H1 (cell line): ENCODE measurements around the gene DNAJB8. TPM values are rescaled to one million over a fixed set of nuclear protein-coding genes. Genes with fewer than 3 reads are reported as not detected.

ENCODE experiments used
- CTCF ChIA-PET: fragments of 300-600 bp; sonication (Branson Sonifier 250); formaldehyde crosslinking; loops from one replicate; lab custom pipeline; 2021; ENCODE audit not compliant: partially characterized antibody; lab: Charles Lee
- POLR2A ChIA-PET: fragments of 300-600 bp; sonication (Branson Sonifier 250); formaldehyde crosslinking; loops from one replicate; lab custom pipeline; 2021; ENCODE audit warnings: inconsistent platforms; ENCODE audit not compliant: partially characterized antibody; lab: Charles Lee
- DNase-seq, 2 experiments: peaks; one replicate each; pipeline versions ENCODE4 v3.0.0 to v3.0.0-alpha.2; 2010 to 2022; ENCODE audit warnings: low spot score in 2 of 2, low read depth in 1 of 2, mixed read lengths in 1 of 2
- FAIRE-seq: peaks from 2 replicates; lab custom pipeline; 2011; peaks lifted over from hg19 to GRCh38; lab: Jason Lieb, UNC
- H2AFZ ChIP-seq: 2 replicates; pipeline ENCODE4 v1.8.1; 2012; ENCODE audit warnings: low read length, inconsistent platforms
- H2AK5ac ChIP-seq: 2 replicates; pipeline ENCODE4 v1.6.1; 2013; ENCODE audit warnings: low read depth, low read length
- H2BK120ac ChIP-seq: replicated peaks from 2 replicates; pipeline ENCODE3; 2013; ENCODE audit warnings: low read depth, low read length, inconsistent platforms
- H2BK12ac ChIP-seq: 2 replicates; pipeline ENCODE4 v1.6.1; 2013; ENCODE audit warnings: low read depth, low read length
- H2BK15ac ChIP-seq: 2 replicates; pipeline ENCODE4 v1.6.1; 2013; ENCODE audit warnings: low read length
- H2BK20ac ChIP-seq: 2 replicates; pipeline ENCODE4 v1.6.1; 2013; ENCODE audit warnings: low read length
- H2BK5ac ChIP-seq: 2 replicates; pipeline ENCODE4 v1.6.1; 2013; ENCODE audit warnings: low read depth, low read length
- H3K14ac ChIP-seq: 2 replicates; pipeline ENCODE4 v1.6.1; 2013; ENCODE audit warnings: inconsistent platforms; ENCODE audit not compliant: insufficient read length
- H3K18ac ChIP-seq: 2 replicates; pipeline ENCODE4 v1.6.1; 2013; ENCODE audit warnings: low read length; ENCODE audit errors: extremely low read depth
- H3K23ac ChIP-seq: 2 replicates; pipeline ENCODE4 v1.6.1; 2013; ENCODE audit warnings: inconsistent platforms; ENCODE audit not compliant: insufficient read length
- H3K23me2 ChIP-seq: 2 replicates; pipeline ENCODE4 v1.6.1; 2013; ENCODE audit warnings: low read depth, low read length
- H3K27ac ChIP-seq: 2 replicates; pipeline ENCODE4 v1.6.1; 2011; ENCODE audit warnings: low read depth, low read length, inconsistent platforms
- H3K27me3 ChIP-seq, 4 experiments: replicated peaks in 1 of 4; 1 replicate in 1 of 4; 2 replicates in 3 of 4; pipeline versions ENCODE4 v1.6.1 to v1.8.1; 2011 to 2013; ENCODE audit warnings: low read length in 3 of 4, mild to moderate bottlenecking in 3 of 4, inconsistent platforms in 2 of 4, mixed read lengths in 2 of 4, moderate library complexity in 1 of 4; ENCODE audit not compliant: control insufficient read depth in 3 of 4, insufficient read depth in 3 of 4; ENCODE audit errors: extremely low read depth in 1 of 4
- H3K36me3 ChIP-seq, 4 experiments: 2 replicates each; pipeline versions ENCODE4 v1.6.1 to v1.8.1; 2011 to 2013; ENCODE audit warnings: mild to moderate bottlenecking in 4 of 4, low read length in 3 of 4, moderate library complexity in 2 of 4, control low read depth in 1 of 4, inconsistent platforms in 1 of 4; ENCODE audit not compliant: insufficient read depth in 4 of 4, control insufficient read depth in 2 of 4
- H3K4ac ChIP-seq: replicated peaks from 2 replicates; pipeline ENCODE3; 2013; ENCODE audit warnings: low read length, low read depth, mixed read lengths, inconsistent platforms; ENCODE audit not compliant: insufficient read length
- H3K4me1 ChIP-seq, 4 experiments: replicated peaks in 1 of 4; 1 replicate in 1 of 4; 2 replicates in 3 of 4; pipeline versions ENCODE4 v1.6.1 to v1.8.1; 2011 to 2013; ENCODE audit warnings: low read length in 3 of 4, inconsistent platforms in 2 of 4, mixed read lengths in 1 of 4; ENCODE audit not compliant: insufficient read depth in 4 of 4, control insufficient read depth in 3 of 4
- H3K4me2 ChIP-seq, 2 experiments: 2 replicates each; pipeline versions ENCODE4 v1.6.1 to v1.8.1; 2011 to 2013; ENCODE audit warnings: low read depth in 2 of 2, low read length in 2 of 2, control low read depth in 1 of 2, inconsistent platforms in 1 of 2, mild to moderate bottlenecking in 1 of 2; ENCODE audit not compliant: insufficient read depth in 1 of 2
- H3K4me3 ChIP-seq, 4 experiments: fragments of 200-600, 300-600 bp in 1 of 4; sonication (generic), shearing (Covaris generic), sonication (Bioruptor Twin) in 1 of 4; 2 replicates each; pipeline versions ENCODE4 v1.5.1 to v1.8.1; 2011 to 2016; ENCODE audit warnings: low read length in 4 of 4, low read depth in 3 of 4, control low read depth in 2 of 4, inconsistent platforms in 2 of 4, mild to moderate bottlenecking in 2 of 4, mixed read lengths in 1 of 4, moderate library complexity in 1 of 4; ENCODE audit not compliant: insufficient read depth in 2 of 4; ENCODE audit errors: extremely low read depth in 1 of 4
- H3K56ac ChIP-seq: replicated peaks from 2 replicates; pipeline ENCODE3; 2013; ENCODE audit warnings: low read depth, mild to moderate bottlenecking, mixed read lengths, low read length, inconsistent platforms; ENCODE audit not compliant: insufficient read length
- H3K79me1 ChIP-seq: 2 replicates; pipeline ENCODE4 v1.6.1; 2013; ENCODE audit warnings: low read depth, low read length, control low read depth
- H3K79me2 ChIP-seq, 2 experiments: 2 replicates each; pipeline versions ENCODE4 v1.6.1 to v1.8.1; 2012 to 2013; ENCODE audit warnings: low read length in 2 of 2, mild to moderate bottlenecking in 2 of 2, inconsistent platforms in 1 of 2; ENCODE audit not compliant: insufficient read depth in 2 of 2, control insufficient read depth in 1 of 2
- H3K9ac ChIP-seq, 4 experiments: replicated peaks in 1 of 4; 1 replicate in 1 of 4; 2 replicates in 3 of 4; pipeline versions ENCODE4 v1.6.1 to v1.8.1; 2011 to 2013; ENCODE audit warnings: low read depth in 3 of 4, low read length in 3 of 4, control low read depth in 2 of 4, mild to moderate bottlenecking in 2 of 4, moderate library complexity in 2 of 4, inconsistent platforms in 1 of 4; ENCODE audit errors: extremely low read depth in 1 of 4
- H3K9me3 ChIP-seq, 2 experiments: 2 replicates each; pipeline versions ENCODE4 v1.6.1 to v1.8.1; 2012 to 2013; ENCODE audit warnings: mild to moderate bottlenecking in 2 of 2, moderate library complexity in 2 of 2, control low read depth in 1 of 2, inconsistent platforms in 1 of 2, low read depth in 1 of 2, low read length in 1 of 2, mixed read lengths in 1 of 2; ENCODE audit not compliant: insufficient read depth in 2 of 2
- H4K20me1 ChIP-seq, 2 experiments: replicated peaks in 1 of 2; 2 replicates each; pipeline versions ENCODE3 to v1.8.1; 2011 to 2013; ENCODE audit warnings: inconsistent platforms in 2 of 2, low read length in 2 of 2, mild to moderate bottlenecking in 1 of 2; ENCODE audit not compliant: insufficient read depth in 2 of 2, control insufficient read depth in 1 of 2
- H4K5ac ChIP-seq: 2 replicates; pipeline ENCODE4 v1.6.1; 2013; ENCODE audit warnings: low read length, low read depth, mixed read lengths, inconsistent platforms; ENCODE audit not compliant: insufficient read length
- H4K8ac ChIP-seq: 2 replicates; pipeline ENCODE4 v1.8.0; 2013; ENCODE audit warnings: mild to moderate bottlenecking, moderate library complexity, low read length, inconsistent platforms; ENCODE audit not compliant: insufficient read depth; ENCODE audit errors: extremely low read depth
- H4K91ac ChIP-seq: replicated peaks from 2 replicates; pipeline ENCODE3; 2013; ENCODE audit warnings: low read length, mixed read lengths, inconsistent platforms; ENCODE audit not compliant: insufficient read length
- E2F6 ChIP-seq: IDR thresholded peaks from 2 replicates; pipeline ENCODE4 v1.6.1; 2012; ENCODE audit warnings: inconsistent platforms
- HDAC2 ChIP-seq, 2 experiments: fragments of 300-600 bp in 1 of 2; sonication (generic) in 1 of 2; IDR thresholded peaks; 2 replicates each; pipeline ENCODE4 v1.6.1; 2011 to 2012; ENCODE audit warnings: low read depth in 2 of 2, low read length in 2 of 2, mild to moderate bottlenecking in 2 of 2, moderate library complexity in 2 of 2, borderline replicate concordance in 1 of 2, inconsistent platforms in 1 of 2
- HDAC6 ChIP-seq: IDR thresholded peaks from one replicate; pipeline ENCODE4 v1.7.1; 2012; ENCODE audit warnings: low read depth, mild to moderate bottlenecking, inconsistent platforms, low read length, moderate library complexity
- JUND ChIP-seq: IDR thresholded peaks from 2 replicates; pipeline ENCODE4 v1.6.1; 2011; ENCODE audit warnings: mild to moderate bottlenecking, improper control_type of control experiment, low read length
- KDM4A ChIP-seq: IDR thresholded peaks from one replicate; pipeline ENCODE4 v1.7.1; 2012; ENCODE audit warnings: low read depth, mild to moderate bottlenecking, moderate library complexity, low read length, inconsistent platforms; ENCODE audit not compliant: severe bottlenecking
- MAX ChIP-seq: IDR thresholded peaks from 2 replicates; pipeline ENCODE4 v1.6.1; 2012; ENCODE audit warnings: inconsistent platforms
- SIN3A ChIP-seq, 2 experiments: IDR thresholded peaks in 1 of 2; conservative IDR thresholded peaks in 1 of 2; 2 replicates each; pipeline ENCODE4 v1.6.1; 2011 to 2012; ENCODE audit warnings: low read length in 2 of 2, improper control_type of control experiment in 1 of 2, low read depth in 1 of 2, mild to moderate bottlenecking in 1 of 2
- SP2 ChIP-seq: IDR thresholded peaks from 2 replicates; pipeline ENCODE4 v1.6.1; 2012; ENCODE audit warnings: mild to moderate bottlenecking, low read length, inconsistent platforms
- TBP ChIP-seq: IDR thresholded peaks from 2 replicates; pipeline ENCODE4 v1.6.1; 2011; ENCODE audit warnings: low read depth, low read length, improper control_type of control experiment
- WGBS, 2 experiments: shearing (Covaris generic) in 1 of 2; methylation state at CpG; one replicate each; pipeline versions ENCODE4 v1.1.6 to v1.1.7; 2013 to 2015; ENCODE audit warnings: low lambda C conversion rate in 2 of 2, mixed read lengths in 2 of 2, inconsistent platforms in 1 of 2, low coverage in 1 of 2, missing lambda C conversion rate in 1 of 2; ENCODE audit not compliant: insufficient replicate concordance in 2 of 2, insufficient coverage in 1 of 2, insufficient read length in 1 of 2; ENCODE audit errors: extremely low coverage in 1 of 2, missing lambda C conversion rate in 1 of 2; 5-methylcytosine and 5-hydroxymethylcytosine counted together
- polyA plus RNA-seq, 7 experiments: library from polyadenylated mRNA; depleted of rRNA in 3 of 7; stranded (reverse) in 5 of 7; unstranded in 2 of 7; fragments of >200 nt in 5 of 7; fragments of 200-250 nt in 2 of 7; gene quantifications; 1 replicate in 5 of 7; 2 replicates in 1 of 7; 4 replicates in 1 of 7; pipeline versions ENCODE4 v1.2.1 to v1.2.3, GENCODE V29; 2011 to 2013; ENCODE audit warnings: missing spikeins in 2 of 7, mixed read lengths in 2 of 7
- total RNA-seq: library from RNA; stranded (reverse); fragmentation: NEBNext Ultra II Directional; extraction: Animal tissue kit (Norgen Biotek cat#: 25700); gene quantifications from 2 replicates; pipeline ENCODE4 v1.2.1, GENCODE V29; 2021

Gene DNAJB8
- total and polyA plus RNA-seq, 2 of the 8 experiments (the other 6 are each of a cell fraction or from before 2014, with no cell fraction given) = not detected

- Histone ChIP-seq H2AK5ac (no peak overlapping the region), H3K56ac (no peak overlapping the region), H4K91ac (no peak overlapping the region), H3K23ac (no peak overlapping the region), H2BK5ac (no peak overlapping the region), H3K4me3 (peak overlapping the region; percentile 28 to 63 (median 32); a peak in 6 of 8 replicates), H3K9me3 (no peaks in the 10 kb centered on the region), H2BK120ac (no peak overlapping the region), H4K8ac (peak overlapping the region; percentile 80; the same call in 1 of the 2 replicates), H4K5ac (no peak overlapping the region), H2BK20ac (no peak overlapping the region), H3K9ac (no peak overlapping the region), H3K79me1 (no peaks in the 10 kb centered on the region), H3K4ac (no peak overlapping the region), H2BK15ac (no peak overlapping the region), H3K27ac (no peak overlapping the region), H3K23me2 (peaks cover 27% of the 10 kb centered on the region; the same call in 1 of the 2 replicates), H3K36me3 (peaks cover 0 to 12% (median 0%) of the 10 kb centered on the region in 4 experiments; a peak in 1 of 8 replicates), H3K27me3 (peaks cover 89 to 100% (median 99%) of the 10 kb centered on the region in 4 experiments), H3K79me2 (no peaks in the 10 kb centered on the region), H2AFZ (no peak overlapping the region), H3K18ac (no peak overlapping the region; the same call in 1 of the 2 replicates), H2BK12ac (0 out of 2 replicates have a peak overlapping the region, but pooled peaks have one; percentile 0), H3K4me1 (peaks cover 5 to 83% (median 55%) of the 10 kb centered on the region in 4 experiments), H3K4me2 (peak overlapping the region; percentile 63 to 95), H3K14ac (no peak overlapping the region), H4K20me1 (peaks cover 13 to 21% of the 10 kb centered on the region in 2 experiments)
- ChIA-PET POLR2A (interaction anchor here (1.2 kb wide), 1 partner anchor 9 kb away, joined by 6 read pairs; no protein-coding TSS in a partner anchor), CTCF (interaction anchor here (0.8 to 3.7 kb wide), 4 partner anchors 49 to 96 kb away, joined by 3 to 38 read pairs (median 8); no protein-coding TSS in a partner anchor)
- peak; percentile 62 to 93 for DNase-seq
- FAIRE-seq = no peak
- 1% methylated on average over 31 of the region's 68 CpGs; no CpG with 5 or more reads in 1 of the 2 experiments for WGBS, 2 experiments
- TF ChIP-seq KDM4A = peak; percentile 68
- TF ChIP-seq SP2 = no peak
- TF ChIP-seq SIN3A (conservative IDR thresholded peaks at IDR 0.05 in 1 of 2, IDR thresholded peaks at IDR 0.05 in 1 of 2; ENCODE audit: low read depth in 1 of 2, low read length in 2 of 2) = no peak
- TF ChIP-seq HDAC6 = no peak
- no peak for TF ChIP-seq JUND
- 0 out of 4 replicates have a peak, but pooled peaks of 1 of the 2 experiments have one; percentile 42 for TF ChIP-seq HDAC2 (IDR thresholded peaks at IDR 0.05; ENCODE audit: borderline replicate concordance in 1 of 2, low read depth in 2 of 2, low read length in 2 of 2)
- peak; percentile 15; the same call in 1 of the 2 replicates for TF ChIP-seq E2F6
- peak; percentile 54; the same call in 1 of the 2 replicates for TF ChIP-seq TBP
- peak; percentile 25 for TF ChIP-seq MAX
These were observed 21.3 kb upstream of the DNAJB8 start for GRCh38 chr3:128487813-128488635.
